HG03354 (cell line): ENCODE measurements around the gene FMN2.
"Not testable (repeated sequence)": the region's sequence is repeated elsewhere in the genome, so short reads cannot be mapped to it uniquely, and the experiment has no call there.

Experiments used
- ATAC-seq: cut with Tn5 transposase; IDR thresholded peaks from one replicate; pipeline ENCODE4 v1.9.1; 2021; ENCODE audit warnings: mild to moderate bottlenecking; ENCODE audit not compliant: unreplicated experiment, poor library complexity, severe bottlenecking

FMN2 gene

GRCh38 chr1:240239309-240239708, 147.6 kb downstream of the FMN2 start:
- ATAC-seq, result no peak

- ATAC-seq, result no peak
Observed at GRCh38 chr1:240241278-240241677, 149.6 kb downstream of the FMN2 start.

GRCh38 chr1:240242601-240243144, 151.0 kb downstream of the FMN2 start:
- ATAC-seq, result no peak

GRCh38 chr1:240244968-240245628, 153.4 kb downstream of the FMN2 start:
- no peak for ATAC-seq

GRCh38 chr1:240245629-240246020, 153.9 kb downstream of the FMN2 start:
- no peak for ATAC-seq

- ATAC-seq, result no peak
Observed at GRCh38 chr1:240247899-240248298, 156.2 kb downstream of the FMN2 start.

- no peak for ATAC-seq
Observed at GRCh38 chr1:240254006-240254405, 162.3 kb downstream of the FMN2 start.

GRCh38 chr1:240254778-240255291, 163.2 kb downstream of the FMN2 start:
- no peak for ATAC-seq

GRCh38 chr1:240255922-240256321, 164.2 kb downstream of the FMN2 start:
- no peak for ATAC-seq

GRCh38 chr1:240256836-240257503, 165.3 kb downstream of the FMN2 start:
- no peak for ATAC-seq

- no peak for ATAC-seq
Observed at GRCh38 chr1:240258910-240259309, 167.2 kb downstream of the FMN2 start.

GRCh38 chr1:240264494-240264893, 172.8 kb downstream of the FMN2 start:
- not testable (repeated sequence) for ATAC-seq

- no peak for ATAC-seq
Observed at GRCh38 chr1:240271081-240271480, 179.4 kb downstream of the FMN2 start.

GRCh38 chr1:240274569-240274968, 182.9 kb downstream of the FMN2 start:
- ATAC-seq, result no peak

- ATAC-seq, result not testable (repeated sequence)
Observed at GRCh38 chr1:240275219-240275618, 183.5 kb downstream of the FMN2 start.

GRCh38 chr1:240278082-240278481, 186.4 kb downstream of the FMN2 start:
- ATAC-seq, result no peak

GRCh38 chr1:240280560-240281322, 189.1 kb downstream of the FMN2 start:
- ATAC-seq, result no peak

GRCh38 chr1:240282061-240282830, 190.6 kb downstream of the FMN2 start:
- ATAC-seq, result no peak

- no peak for ATAC-seq
Observed at GRCh38 chr1:240284656-240285414, 193.2 kb downstream of the FMN2 start.
